Measurements from ENCODE around the gene CREB5.

CREB5 gene

DNA sequence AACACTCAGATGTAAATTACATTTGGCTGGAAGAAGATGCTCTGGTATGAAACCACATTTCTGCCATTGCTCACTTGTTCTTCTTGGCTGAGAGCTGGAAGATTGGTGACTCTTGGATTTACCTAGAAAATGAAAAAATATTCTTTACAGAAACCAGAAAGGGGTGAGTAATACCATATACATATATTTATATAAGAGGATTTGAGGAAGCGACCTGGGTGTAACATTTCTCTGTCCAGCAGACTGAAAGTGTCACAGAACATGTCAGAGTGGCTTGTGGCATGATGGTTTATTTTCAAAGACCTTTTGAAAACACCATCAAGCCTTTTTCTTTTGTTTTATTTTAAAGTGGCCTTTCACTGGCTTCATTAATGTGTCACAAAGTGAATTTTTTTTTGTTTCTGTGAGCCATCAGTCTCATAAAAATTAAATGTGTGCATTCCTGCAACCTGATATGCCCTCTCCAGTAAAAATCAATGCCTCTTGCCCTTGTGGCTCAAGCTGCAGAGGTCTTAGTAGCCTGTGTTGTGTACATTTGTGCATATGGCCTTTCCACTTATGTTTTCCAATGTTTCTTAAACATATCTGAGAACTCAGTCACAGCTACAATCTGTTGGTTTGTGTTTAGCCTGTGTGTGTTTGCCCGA is 23.5 kb downstream of the CREB5 start:
- no peak for DNase-seq

DNA sequence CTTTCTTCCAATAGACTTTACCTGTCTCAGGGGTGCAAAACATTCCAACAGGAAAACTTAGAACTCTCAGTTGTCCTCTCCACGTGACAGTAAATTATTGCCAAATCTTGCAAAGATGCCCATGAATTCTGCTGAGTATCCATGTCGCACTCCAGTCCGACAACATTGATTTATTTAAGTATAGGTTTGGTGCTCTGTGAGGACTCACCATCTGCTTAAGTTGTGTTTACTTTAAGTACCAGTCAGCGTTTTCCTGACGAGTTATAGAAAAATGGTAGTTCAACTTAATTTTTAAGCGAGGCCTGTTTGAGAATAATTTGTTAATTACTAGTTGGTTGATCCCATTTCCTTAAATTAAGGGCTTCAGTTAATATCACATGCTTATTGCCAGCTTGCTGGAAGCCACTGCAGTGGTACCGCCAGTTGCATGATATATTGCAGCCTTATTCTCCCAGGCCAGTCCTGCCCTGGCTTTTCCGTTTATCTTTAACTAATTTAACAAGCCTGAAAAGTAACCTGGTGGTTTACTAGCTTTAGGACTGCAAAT is 27.8 kb downstream of the CREB5 start:
- DNase-seq: no peak

DNA sequence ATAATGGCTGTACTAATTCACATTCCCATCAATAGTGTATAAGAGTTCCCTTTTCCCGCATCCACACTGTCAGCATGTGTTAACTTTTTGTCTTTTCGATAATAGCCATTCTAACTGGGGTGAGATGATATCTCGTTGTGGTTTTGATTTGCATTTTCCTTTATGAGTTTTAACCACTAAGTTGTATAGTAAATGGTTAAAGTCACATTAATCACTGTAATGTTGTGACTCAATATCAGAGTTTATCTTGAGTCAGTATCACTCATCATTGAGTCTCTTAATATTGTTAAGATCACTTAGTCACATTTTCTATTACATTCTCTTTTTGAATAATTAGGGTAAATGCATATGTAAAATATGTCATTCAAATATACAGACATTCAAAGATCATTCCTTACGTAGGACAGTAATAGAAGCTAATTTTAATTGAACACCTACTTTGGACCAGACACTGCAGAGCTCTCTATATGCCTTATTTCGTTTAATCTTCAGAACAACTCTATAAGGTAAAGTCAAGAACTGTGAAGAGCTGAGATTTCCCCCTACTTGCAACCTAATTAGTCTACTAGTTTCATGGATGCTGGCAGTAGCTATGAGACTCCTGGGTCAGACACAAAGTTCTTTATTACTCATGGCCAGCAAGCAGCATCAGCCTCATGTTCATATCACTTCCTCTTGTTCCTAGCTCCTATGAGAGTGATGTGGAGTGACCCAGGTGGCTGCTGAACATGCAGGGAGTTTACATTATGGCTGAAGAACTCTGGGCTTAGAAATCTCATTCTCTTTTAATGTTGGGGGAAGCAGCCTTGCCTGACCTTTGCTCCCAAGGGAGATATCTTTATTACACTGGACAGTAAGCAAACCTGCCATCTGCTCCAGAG is 30.5 kb downstream of the CREB5 start:
- DNase-seq: no peak

DNA sequence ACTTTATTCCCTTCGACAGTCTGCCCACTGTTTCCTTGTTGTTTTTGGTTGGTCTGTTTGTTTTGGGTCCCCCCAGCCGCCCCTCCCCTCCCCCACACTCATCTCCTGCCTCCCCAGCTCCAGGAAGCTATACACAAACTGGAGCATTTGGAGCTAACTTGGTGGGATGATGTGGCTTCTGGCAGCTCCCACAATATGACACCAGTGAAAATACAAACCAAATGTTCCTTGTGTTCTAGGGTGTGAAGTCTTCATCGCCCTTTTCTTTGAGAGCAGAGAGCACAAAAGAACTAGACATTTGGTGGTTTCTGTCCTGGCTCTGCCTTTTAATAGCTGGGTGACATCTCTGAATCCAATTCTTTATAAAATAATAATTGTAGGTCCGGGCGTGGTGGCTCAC is 33.8 kb downstream of the CREB5 start:
- no peak for DNase-seq

DNA sequence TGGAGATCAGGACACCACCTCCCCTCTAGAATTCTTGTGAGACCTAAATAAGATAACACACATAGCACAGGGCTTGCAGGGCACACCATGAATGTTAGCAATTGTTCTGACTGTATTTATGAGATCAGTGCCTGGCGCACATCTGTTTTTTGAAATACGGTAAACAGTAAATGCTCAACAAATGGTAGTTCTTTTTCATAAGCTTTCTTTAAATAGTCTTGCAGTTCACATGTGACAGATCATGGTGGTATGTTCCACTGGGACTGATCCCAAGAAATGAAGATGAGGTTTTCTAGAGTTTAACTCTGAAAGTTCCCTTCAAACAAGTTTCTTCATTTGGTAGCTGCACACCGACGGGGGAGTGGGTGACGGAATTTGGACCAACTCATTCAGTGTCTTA is 34.8 kb downstream of the CREB5 start:
- DNase-seq: no peak

DNA sequence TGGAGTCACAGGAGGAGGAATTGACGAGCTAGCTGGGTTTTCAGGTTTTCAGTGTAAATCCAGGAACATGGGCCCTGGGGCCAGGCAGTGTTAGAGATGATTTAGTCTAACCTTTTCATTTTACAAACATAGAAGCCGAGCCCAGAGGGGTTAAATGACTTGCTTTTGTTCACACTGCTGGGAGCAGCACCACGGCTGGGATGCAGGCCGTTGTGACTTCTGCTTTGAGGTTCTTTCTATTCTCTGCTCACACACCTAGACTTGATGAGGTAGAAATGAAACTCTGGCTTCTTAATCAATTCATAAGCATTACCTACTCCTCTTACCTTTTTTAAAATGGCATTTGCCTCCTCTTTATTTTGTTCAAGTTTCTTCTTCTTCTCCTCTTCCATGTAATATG is 36.4 kb downstream of the CREB5 start:
- DNase-seq: no peak

DNA sequence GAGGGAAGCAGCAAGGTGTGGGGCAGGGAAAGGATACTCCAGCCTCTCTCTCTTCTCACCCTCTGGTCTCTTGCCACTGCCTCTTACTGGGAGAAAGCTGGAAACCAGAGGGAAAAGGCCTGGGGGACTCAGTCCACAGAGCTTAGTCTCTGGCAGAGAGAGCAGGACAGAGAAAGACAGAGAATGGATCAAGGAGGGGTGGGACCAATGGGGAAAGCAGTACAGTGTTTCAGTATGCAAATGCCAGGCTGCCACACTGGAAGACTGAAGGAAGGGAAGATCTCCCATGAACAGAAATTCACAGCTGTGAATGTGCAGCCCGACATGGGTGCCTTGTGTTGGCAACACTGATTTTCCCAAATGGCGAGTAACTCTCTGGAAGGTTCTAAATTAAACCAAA is 40.4 kb downstream of the CREB5 start:
- no peak for DNase-seq

DNA sequence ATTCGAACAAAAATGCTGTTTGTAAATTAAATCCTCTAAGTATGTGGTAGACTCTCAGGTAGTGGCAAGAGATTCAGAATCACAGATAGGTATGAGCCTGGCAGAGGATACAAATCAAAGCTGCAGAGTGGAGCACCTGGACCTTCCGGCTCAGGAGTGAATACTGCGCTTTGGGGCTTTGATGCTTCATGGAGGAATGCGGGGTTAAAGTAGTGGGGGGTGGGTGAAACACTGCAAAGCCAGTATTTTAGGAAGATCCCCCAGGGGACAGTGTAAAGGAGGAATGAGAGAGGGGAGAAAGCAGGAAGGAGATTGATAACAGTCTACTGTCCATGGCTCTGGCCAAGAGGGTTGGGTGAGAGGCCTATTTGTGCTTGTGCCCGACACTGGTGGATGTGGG is 43.2 kb downstream of the CREB5 start:
- DNase-seq: no peak

DNA sequence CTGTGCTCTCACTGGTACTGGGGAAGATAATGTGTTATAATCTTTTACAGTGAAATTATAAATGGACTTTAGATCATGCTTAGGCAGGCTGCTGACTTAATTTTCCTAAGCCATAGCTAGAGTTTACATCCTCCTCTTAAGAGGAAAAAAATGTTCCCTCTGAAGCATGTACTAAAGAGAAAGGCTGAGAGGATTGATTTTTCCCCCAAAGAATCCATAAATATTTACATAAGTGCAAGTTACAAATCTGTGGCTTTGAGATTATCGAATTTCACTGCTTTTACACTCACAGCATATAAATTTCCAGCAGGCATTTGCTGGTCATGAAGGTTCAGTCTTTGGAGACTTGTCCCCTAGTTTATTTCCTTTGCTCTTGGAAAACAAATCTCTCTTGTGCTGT is 43.7 kb downstream of the CREB5 start:
- DNase-seq: no peak

DNA sequence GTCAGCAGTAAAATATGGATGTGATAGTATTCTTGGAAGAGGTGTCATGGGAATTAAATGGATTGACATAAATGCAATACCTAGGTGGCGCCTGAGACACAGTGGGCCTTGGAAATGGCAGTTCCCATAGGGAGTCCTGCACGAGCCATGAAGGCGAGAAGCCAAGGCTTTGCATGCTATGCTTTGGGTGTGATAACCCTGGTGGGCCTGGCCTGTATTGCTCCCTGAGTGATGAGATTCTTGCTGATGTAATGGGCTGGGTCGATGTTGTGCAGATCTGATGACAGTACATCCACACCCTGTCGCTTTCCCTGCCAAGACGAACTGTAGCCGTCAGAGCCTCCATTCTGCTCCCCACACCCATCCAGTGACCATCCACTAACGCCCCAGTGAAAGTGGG is 46.4 kb downstream of the CREB5 start:
- DNase-seq: no peak

DNA sequence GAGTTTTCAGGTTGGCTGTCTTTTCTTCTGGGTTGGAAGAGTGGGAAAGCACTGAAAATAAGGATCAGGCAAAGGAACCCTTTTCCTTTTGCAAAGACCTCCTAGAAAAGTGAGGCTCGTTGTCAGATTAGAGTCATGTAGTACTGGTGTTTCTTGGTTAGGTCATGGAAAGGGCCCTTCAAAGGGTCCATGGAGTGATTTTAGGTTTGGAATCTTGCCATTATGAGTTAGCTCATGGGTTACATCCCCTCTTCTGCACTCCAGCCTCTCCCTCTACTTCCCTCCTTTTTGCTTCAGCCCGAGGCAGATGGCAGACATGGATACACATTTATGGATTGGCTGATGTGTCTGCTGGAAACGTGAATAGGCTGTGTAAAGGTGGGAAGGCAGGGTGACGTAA is 47.0 kb downstream of the CREB5 start:
- no peak for DNase-seq

DNA sequence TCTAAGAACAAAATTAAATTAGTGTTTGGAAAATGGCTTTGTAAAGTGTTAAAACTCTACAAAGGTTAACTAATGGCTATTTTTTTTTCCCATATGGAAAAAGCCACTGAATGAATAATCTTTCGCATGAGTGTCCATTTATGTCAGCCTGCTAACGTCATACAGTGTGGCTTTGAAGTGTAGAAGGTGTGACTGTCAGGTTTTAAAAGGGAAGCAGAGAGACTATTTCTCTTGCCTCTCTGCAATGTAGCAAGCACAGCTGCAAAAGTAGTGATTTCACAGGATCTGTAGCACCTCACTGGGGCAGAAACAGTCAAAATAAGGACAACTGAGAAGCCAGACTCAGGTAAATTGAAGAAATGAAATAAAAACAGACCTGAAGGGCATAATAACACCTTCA is 53.4 kb downstream of the CREB5 start:
- DNase-seq: no peak

DNA sequence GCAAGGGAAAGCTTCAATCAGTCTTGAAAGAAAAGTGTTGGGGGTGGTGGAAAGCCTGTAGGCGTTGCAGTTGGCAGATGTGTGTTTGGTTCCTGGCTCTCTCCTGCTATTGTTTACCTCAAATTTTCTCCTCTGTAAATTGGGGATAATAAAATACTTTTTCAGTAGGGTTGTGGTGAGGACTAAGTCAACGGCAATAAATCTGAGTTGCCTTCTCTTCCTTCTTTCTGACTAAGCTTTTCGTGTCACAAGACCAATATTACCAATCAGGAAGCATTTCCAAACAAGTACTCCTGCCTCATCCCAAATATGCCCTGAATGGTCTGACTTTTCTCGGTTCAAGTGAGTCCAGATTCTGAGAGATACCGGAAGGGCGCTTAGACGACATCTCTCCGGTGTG is 54.0 kb downstream of the CREB5 start:
- DNase-seq: no peak

DNA sequence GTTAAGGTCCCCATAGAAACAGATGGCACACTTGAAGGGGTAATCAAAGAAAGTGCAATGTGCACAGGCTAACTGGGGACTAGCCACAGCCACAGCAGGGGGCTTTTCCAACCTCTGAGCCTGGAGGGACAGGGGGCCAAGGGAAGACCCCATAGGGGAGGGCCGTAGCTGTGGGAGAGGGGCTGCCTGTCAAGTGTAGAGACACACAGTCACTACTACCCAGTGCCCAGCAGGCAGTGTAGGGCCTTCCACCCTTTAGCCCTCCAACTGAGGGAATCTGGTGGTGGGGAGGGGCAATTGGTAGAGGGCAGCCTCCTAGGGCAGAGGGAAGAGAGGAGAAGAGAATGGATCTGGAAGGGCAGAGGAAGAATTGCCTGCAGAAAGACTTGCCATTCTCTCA is 54.6 kb downstream of the CREB5 start:
- DNase-seq: no peak

DNA sequence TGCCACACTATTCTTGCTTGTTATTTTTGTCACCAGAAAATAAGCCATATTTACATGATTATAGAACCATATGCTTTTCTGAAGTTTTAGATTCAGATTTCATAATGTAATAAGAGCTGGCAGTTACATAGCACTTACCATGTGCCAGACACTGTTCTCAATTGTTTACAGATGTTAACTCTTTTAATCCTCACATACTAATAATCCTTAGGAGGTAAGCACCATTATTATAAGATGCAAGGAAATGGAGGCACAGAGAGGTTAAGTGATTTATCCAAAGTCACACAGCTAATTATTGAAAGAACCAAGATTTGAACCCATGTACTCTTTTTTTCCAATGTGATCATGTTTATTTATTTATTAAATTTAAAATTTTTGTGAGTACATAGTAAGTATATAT is 57.2 kb downstream of the CREB5 start:
- no peak for DNase-seq

DNA sequence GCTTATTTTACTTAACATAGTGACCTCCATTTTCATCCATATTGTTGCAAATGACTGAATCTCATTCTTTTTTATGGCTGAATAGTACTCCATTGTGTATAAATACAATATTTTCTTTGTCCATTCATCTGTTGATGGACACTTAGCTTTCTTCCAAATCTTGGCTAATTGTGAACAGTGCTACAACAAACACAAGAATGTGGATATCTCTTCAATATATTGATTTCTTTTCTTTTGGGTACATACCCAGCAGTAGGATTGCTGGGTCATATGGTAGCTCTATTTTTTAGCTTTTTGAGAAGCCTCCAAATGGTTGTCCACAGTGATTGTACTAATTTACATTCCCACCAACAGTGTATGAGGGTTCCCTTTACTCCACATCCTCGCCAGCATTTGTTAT is 58.0 kb downstream of the CREB5 start:
- no peak for DNase-seq

DNA sequence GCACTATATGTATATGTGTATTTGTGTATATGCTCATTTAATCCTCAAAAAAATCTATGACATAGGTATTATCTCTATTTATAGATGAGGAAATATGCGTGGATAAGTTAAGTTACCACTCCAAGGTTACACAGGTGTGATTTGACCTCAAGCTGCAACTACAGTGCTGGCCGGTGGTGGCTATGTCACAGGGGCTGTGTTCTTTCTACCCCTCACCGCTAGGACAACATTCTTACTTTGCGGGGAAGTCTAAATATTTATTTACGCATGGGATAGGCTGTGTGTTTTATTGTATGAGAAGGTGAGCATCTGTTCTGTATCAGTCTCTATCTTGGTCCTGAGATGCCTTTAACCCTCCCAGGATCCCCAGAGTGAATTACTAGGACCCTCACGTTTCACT is 60.0 kb downstream of the CREB5 start:
- DNase-seq: no peak

DNA sequence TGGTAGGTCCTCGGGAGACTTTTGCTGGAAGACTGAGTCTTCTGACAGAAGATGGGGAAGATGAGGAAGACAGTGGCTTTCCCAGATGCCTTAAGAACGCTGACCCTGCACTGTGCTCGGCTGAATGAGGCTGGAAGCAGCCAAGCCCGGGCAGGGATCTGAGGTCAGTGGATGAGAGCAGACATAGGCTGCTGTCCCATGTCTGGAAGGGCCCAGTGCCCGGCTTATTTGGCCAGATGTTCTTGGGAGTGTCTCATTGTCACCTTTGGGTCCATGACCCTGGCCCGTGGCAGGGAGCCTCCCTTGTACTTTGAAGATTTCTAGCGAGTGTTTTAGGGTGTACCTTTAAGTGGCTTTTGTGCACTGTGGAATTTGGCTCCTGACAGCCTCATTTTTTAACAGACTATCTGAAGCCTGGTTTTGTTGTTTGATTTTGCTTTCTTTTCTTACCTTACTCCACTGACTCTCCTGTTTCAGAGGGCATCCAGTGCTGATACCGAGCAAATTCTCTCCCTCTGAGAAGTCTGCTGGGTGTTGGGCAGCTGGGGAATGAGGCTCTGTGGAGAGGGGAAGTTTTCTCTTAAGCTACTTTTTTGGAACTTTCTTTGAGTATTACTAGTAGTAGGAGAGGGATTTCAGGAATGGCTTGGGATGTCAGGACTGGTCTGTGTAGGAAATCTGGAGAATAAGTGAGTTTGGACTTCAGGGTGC is 61.4 kb downstream of the CREB5 start:
- no peak for DNase-seq

DNA sequence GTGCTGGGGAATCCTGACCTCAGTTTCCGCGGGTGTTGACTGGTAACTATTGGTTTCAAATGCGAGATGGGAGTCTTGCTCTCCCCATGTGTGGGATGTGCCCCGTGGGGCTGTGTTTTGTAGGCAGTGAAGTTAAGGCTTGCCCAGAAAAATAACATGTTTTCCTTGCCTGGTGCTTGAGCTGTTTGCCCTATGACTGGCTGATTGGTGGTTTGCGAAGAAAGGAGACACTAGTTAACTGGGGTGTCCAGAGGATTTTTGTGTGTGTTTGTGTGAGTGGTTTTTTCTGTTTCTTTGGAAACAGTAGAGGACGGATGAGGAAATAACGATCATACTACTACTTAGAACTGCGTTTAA is 61.9 kb downstream of the CREB5 start:
- DNase-seq: no peak

DNA sequence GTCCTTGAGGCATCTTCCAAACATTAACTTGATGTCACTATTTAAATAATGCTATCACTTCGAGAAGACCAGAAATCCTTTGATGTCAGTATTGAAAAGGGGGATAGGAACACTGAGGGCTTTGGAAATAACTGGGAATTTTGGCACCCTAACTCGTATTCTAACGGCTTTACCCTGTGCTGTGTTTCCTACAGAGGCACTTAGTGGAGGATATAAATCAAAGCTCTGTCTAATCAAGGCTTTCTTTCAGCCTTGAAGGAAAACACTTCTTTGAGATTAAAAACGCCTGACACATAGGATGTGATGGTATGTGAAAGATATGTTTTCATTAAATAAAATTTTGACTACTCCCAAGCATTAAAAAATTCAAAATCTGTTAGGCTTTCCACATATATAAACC is 62.3 kb downstream of the CREB5 start:
- no peak for DNase-seq

DNA sequence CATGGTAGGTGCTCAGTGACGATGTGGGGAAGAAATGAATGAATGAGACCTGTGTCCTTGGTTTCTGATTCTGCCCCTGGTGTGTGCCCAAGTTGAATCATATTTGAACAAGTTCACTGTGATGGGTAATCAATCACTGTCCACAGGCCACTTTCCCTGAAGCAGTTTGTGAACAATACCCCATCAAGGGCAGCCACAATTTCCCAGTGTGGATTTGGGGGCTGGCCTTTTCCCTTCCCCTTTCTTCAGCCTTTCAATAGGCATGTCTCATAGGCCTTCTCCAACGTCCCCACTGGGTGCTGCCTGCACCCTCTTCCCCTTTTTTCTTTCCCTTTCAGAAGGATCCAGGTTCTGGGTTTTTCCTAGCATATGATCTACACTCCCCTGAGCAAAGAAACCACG is 64.7 kb downstream of the CREB5 start:
- DNase-seq: no peak

DNA sequence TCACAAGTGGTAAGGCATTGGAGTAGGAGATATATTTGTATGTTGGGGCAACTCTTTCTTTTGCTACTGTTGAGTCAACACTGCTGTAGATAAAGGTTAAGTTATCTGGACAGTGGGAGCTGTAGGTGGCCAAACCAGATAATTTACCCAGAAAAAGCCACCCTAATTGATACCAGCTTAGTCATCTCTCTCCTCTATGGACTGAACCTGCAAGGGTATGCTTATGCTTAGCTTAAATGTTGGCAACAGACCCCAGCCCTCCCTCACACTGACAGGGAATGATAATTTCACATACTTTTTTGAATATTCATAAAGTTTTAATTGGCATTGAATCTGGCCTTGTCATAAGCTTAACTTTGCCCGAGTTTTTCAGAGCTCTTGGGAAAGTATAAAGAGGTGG is 66.3 kb downstream of the CREB5 start:
- no peak for DNase-seq

DNA sequence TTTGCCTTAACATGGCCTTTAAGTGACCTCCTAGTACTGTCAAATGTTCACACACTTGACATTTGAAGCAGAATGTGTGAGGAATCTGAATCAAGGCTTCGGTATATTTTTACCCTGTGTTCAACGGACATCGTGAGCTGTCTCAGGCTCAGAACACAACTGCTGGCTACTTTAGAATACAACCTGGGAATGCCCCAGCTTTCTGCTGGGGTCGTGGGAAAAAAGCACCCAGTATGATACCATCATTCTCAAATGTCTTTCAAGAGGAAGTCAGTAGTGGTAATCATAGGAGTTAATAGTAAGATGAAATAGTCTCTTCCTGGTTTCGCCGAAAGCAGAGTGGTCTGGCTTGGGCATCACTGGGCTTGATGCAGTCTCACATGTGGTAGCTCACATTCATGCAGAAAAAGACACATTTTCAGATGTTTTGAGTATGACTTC is 67.2 kb downstream of the CREB5 start:
- DNase-seq: no peak

DNA sequence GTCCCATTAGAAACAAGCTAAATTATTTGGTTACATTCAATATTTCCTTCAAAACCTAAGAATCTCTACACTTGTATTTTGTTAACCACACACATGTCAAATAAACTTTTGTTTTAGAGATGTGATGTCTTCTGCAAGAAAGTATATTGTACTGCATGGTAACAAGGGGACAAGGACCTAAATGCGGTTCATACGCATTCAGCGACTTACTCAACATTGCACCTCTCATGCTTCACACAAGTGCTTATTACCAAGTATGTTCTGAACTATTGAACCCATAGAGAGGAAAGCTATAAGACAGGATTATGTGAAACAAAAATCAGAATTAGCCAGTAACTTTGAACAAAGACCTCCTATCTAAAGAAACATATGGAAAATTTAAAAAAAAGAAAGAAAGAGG is 68.3 kb downstream of the CREB5 start:
- no peak for DNase-seq
